HEK293 (cell line): Measurements from ENCODE around the gene KLK6.
A peak's percentile ranks its signal among the peaks of the same experiment; 100 is the strongest.

Experiments
- CTCF ChIA-PET: fragments of 350-600 bp; formaldehyde crosslinking; extraction: SDS; loops from one replicate; lab custom pipeline; 2021; ENCODE audit warnings: antibody characterized with exemption; lab: Yijun Ruan, JAX
- POLR2A ChIA-PET: fragments of 300-600 bp; formaldehyde crosslinking; extraction: SDS; loops from one replicate; lab custom pipeline; 2020; ENCODE audit warnings: antibody characterized with exemption, inconsistent platforms; lab: Yijun Ruan, JAX
- H3K27ac ChIP-seq: fragments of 200-500 bp; sonication (Bioruptor generic); 2 replicates; pipeline ENCODE4 v1.5.1; 2014; ENCODE audit warnings: low read depth, low read length, control low read depth, inconsistent platforms; ENCODE audit errors: extremely low read depth
- H3K36me3 ChIP-seq, 2 experiments: fragments of 200-500 bp in 1 of 2; sonication (Bioruptor generic) in 1 of 2; 1 replicate in 1 of 2; 2 replicates in 1 of 2; pipeline ENCODE4 v1.5.1; 2014 to 2017; ENCODE audit warnings: inconsistent platforms in 2 of 2, low read length in 2 of 2; ENCODE audit not compliant: control insufficient read depth in 2 of 2, insufficient read depth in 1 of 2
- H3K4me1 ChIP-seq: fragments of 200-500 bp; sonication (Bioruptor generic); 2 replicates; pipeline ENCODE4 v1.5.1; 2014; ENCODE audit warnings: mild to moderate bottlenecking, low read length, inconsistent platforms; ENCODE audit not compliant: control insufficient read depth, insufficient read depth
- H3K4me3 ChIP-seq: 2 replicates; pipeline ENCODE4 v1.5.1; 2011; ENCODE audit warnings: low read depth, mild to moderate bottlenecking, control low read depth, low read length, moderate library complexity
- H3K9me3 ChIP-seq: fragments of 200-500 bp; sonication (Bioruptor generic); 2 replicates; pipeline ENCODE4 v1.5.1; 2014; ENCODE audit warnings: low read depth, low read length, inconsistent platforms; ENCODE audit not compliant: control insufficient read depth, insufficient read depth
- CTCF ChIP-seq: fragments of 450-650 bp; formaldehyde crosslinking; IDR thresholded peaks from 2 replicates; pipeline ENCODE4 v1.5.1; 2016; ENCODE audit warnings: missing biosample characterization, missing genetic modification characterization
- EGR2 ChIP-seq: fragments of 450-650 bp; formaldehyde crosslinking; IDR thresholded peaks from 2 replicates; pipeline ENCODE4 v1.5.1; 2016; ENCODE audit warnings: low read depth, missing biosample characterization, missing genetic modification characterization
- GLI2 ChIP-seq: fragments of 450-650 bp; formaldehyde crosslinking; IDR thresholded peaks from 2 replicates; pipeline ENCODE4; 2017; ENCODE audit warnings: missing biosample characterization, missing genetic modification characterization, low read depth, borderline replicate concordance
- HOXA7 ChIP-seq: sonication (generic); formaldehyde crosslinking; IDR thresholded peaks from 2 replicates; pipeline ENCODE4 v1.8.1; 2022; ENCODE audit warnings: missing genetic modification reagents, borderline replicate concordance
- MEIS1 ChIP-seq: sonication (generic); formaldehyde crosslinking; IDR thresholded peaks from 2 replicates; pipeline ENCODE4 v1.8.1; 2022; ENCODE audit warnings: missing genetic modification reagents, mild to moderate bottlenecking, borderline replicate concordance
- REPIN1 ChIP-seq: fragments of 450-650 bp; formaldehyde crosslinking; IDR thresholded peaks from 2 replicates; pipeline ENCODE4 v1.5.1; 2017; ENCODE audit warnings: missing biosample characterization, missing genetic modification characterization, low read depth
- SCRT2 ChIP-seq: fragments of 450-650 bp; formaldehyde crosslinking; IDR thresholded peaks from 2 replicates; pipeline ENCODE4 v1.5.1; 2016; ENCODE audit warnings: missing biosample characterization, missing genetic modification characterization
- TCF7L2 ChIP-seq: IDR thresholded peaks from 2 replicates; pipeline ENCODE4 v1.6.1; 2011; ENCODE audit warnings: low read depth, mild to moderate bottlenecking, inconsistent platforms, low read length, moderate library complexity, borderline replicate concordance
- TSHZ1 ChIP-seq: fragments of 450-650 bp; formaldehyde crosslinking; IDR thresholded peaks from 2 replicates; pipeline ENCODE4 v1.5.1; 2016; ENCODE audit warnings: missing biosample characterization, missing genetic modification characterization, borderline replicate concordance
- ZBTB11 ChIP-seq: fragments of 450-650 bp; formaldehyde crosslinking; conservative IDR thresholded peaks from 2 replicates; pipeline ENCODE4 v1.5.1; 2016; ENCODE audit warnings: low read depth, missing biosample characterization, missing genetic modification characterization
- ZBTB17 ChIP-seq: fragments of 450-650 bp; formaldehyde crosslinking; IDR thresholded peaks from 2 replicates; pipeline ENCODE4 v1.5.1; 2016; ENCODE audit warnings: missing biosample characterization, missing genetic modification characterization
- ZBTB26 ChIP-seq: fragments of 450-650 bp; formaldehyde crosslinking; optimal IDR thresholded peaks from 2 replicates; pipeline ENCODE3; 2016; ENCODE audit warnings: missing biosample characterization, mild to moderate bottlenecking, missing genetic modification characterization
- ZIC2 ChIP-seq: fragments of 450-650 bp; formaldehyde crosslinking; IDR thresholded peaks from 2 replicates; pipeline ENCODE4 v1.5.1; 2016; ENCODE audit warnings: missing biosample characterization, missing genetic modification characterization
- ZNF391 ChIP-seq: fragments of 450-650 bp; formaldehyde crosslinking; IDR thresholded peaks from 2 replicates; pipeline ENCODE4 v1.5.1; 2016; ENCODE audit warnings: low read depth, missing biosample characterization, missing genetic modification characterization, borderline replicate concordance
- ZNF423 ChIP-seq: fragments of 450-650 bp; formaldehyde crosslinking; IDR thresholded peaks from 2 replicates; pipeline ENCODE4 v1.5.1; 2016; ENCODE audit warnings: missing biosample characterization, missing genetic modification characterization
- ZNF488 ChIP-seq: fragments of 450-650 bp; formaldehyde crosslinking; IDR thresholded peaks from 2 replicates; pipeline ENCODE4 v1.5.1; 2016; ENCODE audit warnings: missing biosample characterization, missing genetic modification characterization
- ZNF596 ChIP-seq: fragments of 450-650 bp; IDR thresholded peaks from 2 replicates; pipeline ENCODE4 v1.5.0; 2018; ENCODE audit warnings: missing biosample characterization, mild to moderate bottlenecking, missing genetic modification characterization, moderate library complexity
- ZNF654 ChIP-seq: fragments of 450-650 bp; formaldehyde crosslinking; IDR thresholded peaks from 2 replicates; pipeline ENCODE4 v1.5.1; 2016; ENCODE audit warnings: low read depth, missing biosample characterization, missing genetic modification characterization
- ZNF660 ChIP-seq: fragments of 450-650 bp; IDR thresholded peaks from 2 replicates; pipeline ENCODE4 v1.5.1; 2018; ENCODE audit warnings: missing biosample characterization, mild to moderate bottlenecking, missing genetic modification characterization
- ZNF692 ChIP-seq: fragments of 450-650 bp; formaldehyde crosslinking; IDR thresholded peaks from 2 replicates; pipeline ENCODE4 v1.5.1; 2016; ENCODE audit warnings: missing biosample characterization, missing genetic modification characterization
- ZNF777 ChIP-seq: fragments of 450-650 bp; formaldehyde crosslinking; IDR thresholded peaks from 2 replicates; pipeline ENCODE4 v1.5.1; 2017; ENCODE audit warnings: missing biosample characterization, missing genetic modification characterization, borderline replicate concordance

KLK6 gene

GRCh38 chr19:50924586-50924985 lies 44.8 kb downstream of the KLK6 start (continued):
- TF ChIP-seq TSHZ1 (tag by site-specific recombination) (no peak), ZNF423 (tag by site-specific recombination) (no peak), HOXA7 (no peak), ZBTB11 (no peak), TCF7L2 (no peak), ZBTB26 (tag by site-specific recombination) (no peak), GLI2 (tag by site-specific recombination) (no peak), ZNF391 (no peak), ZNF777 (tag by site-specific recombination) (no peak), ZIC2 (no peak), SCRT2 (tag by site-specific recombination) (no peak)

- no peak overlapping the region for H3K4me3 ChIP-seq
- no peaks in the 10 kb centered on the region for H3K36me3 ChIP-seq
- no peaks in the 10 kb centered on the region for H3K9me3 ChIP-seq
- CTCF ChIA-PET, result interaction anchor here (0.6 to 5.2 kb wide), 59 partner anchors 9 to 565 kb away, joined by 3 to 79 read pairs (median 5); partner anchors contain the start of genes ACP4, KLK1, KLK15 and KLK4
- POLR2A ChIA-PET, result interaction anchor here (0.5 to 1.8 kb wide), 4 partner anchors 38 to 198 kb away, joined by 3 to 31 read pairs (median 12); no protein-coding TSS in a partner anchor
- H3K4me1 ChIP-seq, result peaks cover 3% of the 10 kb centered on the region
- H3K27ac ChIP-seq, result no peak overlapping the region
- TF ChIP-seq CTCF (tag by site-specific recombination), result peak; percentile 84
- TF ChIP-seq REPIN1, result no peak
- TF ChIP-seq ZNF660 (tag by site-specific recombination), result peak; percentile 64; the same call in 1 of the 2 replicates
- TF ChIP-seq ZIC2, result no peak
- no peak for TF ChIP-seq SCRT2 (tag by site-specific recombination)
- no peak for TF ChIP-seq EGR2 (tag by site-specific recombination)
- TF ChIP-seq ZNF488, result no peak
- TF ChIP-seq ZNF596 (tag by site-specific recombination), result no peak
- no peak for TF ChIP-seq MEIS1
- TF ChIP-seq ZNF654 (tag by site-specific recombination), result peak; percentile 84
- peak; percentile 98 for TF ChIP-seq ZNF692 (tag by site-specific recombination)
- peak; percentile 12; the same call in 1 of the 2 replicates for TF ChIP-seq ZBTB17 (tag by site-specific recombination)
Observed at GRCh38 chr19:50922317-50922853, 47.0 kb downstream of the KLK6 start.
